HG03354 (cell line): ENCODE data around the gene AOPEP.

Experiments
- ATAC-seq: cut with Tn5 transposase; IDR thresholded peaks from one replicate; pipeline ENCODE4 v1.9.1; 2021; ENCODE audit warnings: mild to moderate bottlenecking; ENCODE audit not compliant: unreplicated experiment, poor library complexity, severe bottlenecking

The AOPEP gene

GRCh38 chr9:94906181-94906580 lies 179.7 kb downstream of the AOPEP start:
- no peak for ATAC-seq

GRCh38 chr9:94906713-94907112 lies 180.2 kb downstream of the AOPEP start:
- ATAC-seq: no peak

- no peak for ATAC-seq
Measured at GRCh38 chr9:94907264-94907936, 180.9 kb downstream of the AOPEP start.

GRCh38 chr9:94908011-94908563 lies 181.6 kb downstream of the AOPEP start:
- no peak for ATAC-seq

- no peak for ATAC-seq
Measured at GRCh38 chr9:94908583-94909249, 182.2 kb downstream of the AOPEP start.

- ATAC-seq: no peak
Measured at GRCh38 chr9:94909250-94909894, 182.9 kb downstream of the AOPEP start.

- no peak for ATAC-seq
Measured at GRCh38 chr9:94909965-94910730, 183.6 kb downstream of the AOPEP start.

GRCh38 chr9:94911211-94911610 lies 184.7 kb downstream of the AOPEP start:
- no peak for ATAC-seq

- no peak for ATAC-seq
Measured at GRCh38 chr9:94911986-94912635, 185.6 kb downstream of the AOPEP start.

GRCh38 chr9:94912700-94913249 lies 186.3 kb downstream of the AOPEP start:
- ATAC-seq: no peak

GRCh38 chr9:94913550-94913949 lies 187.1 kb downstream of the AOPEP start:
- no peak for ATAC-seq

GRCh38 chr9:94915476-94916450 lies 189.3 kb downstream of the AOPEP start:
- ATAC-seq: no peak

GRCh38 chr9:94916956-94917355 lies 190.5 kb downstream of the AOPEP start:
- ATAC-seq: no peak

- no peak for ATAC-seq
Measured at GRCh38 chr9:94918038-94918753, 191.7 kb downstream of the AOPEP start.

GRCh38 chr9:94919376-94920098 lies 193.0 kb downstream of the AOPEP start:
- no peak for ATAC-seq

- no peak for ATAC-seq
Measured at GRCh38 chr9:94920420-94921091, 194.1 kb downstream of the AOPEP start.
